ENCODE measurements around the gene SYT7.

SYT7 gene

DNA sequence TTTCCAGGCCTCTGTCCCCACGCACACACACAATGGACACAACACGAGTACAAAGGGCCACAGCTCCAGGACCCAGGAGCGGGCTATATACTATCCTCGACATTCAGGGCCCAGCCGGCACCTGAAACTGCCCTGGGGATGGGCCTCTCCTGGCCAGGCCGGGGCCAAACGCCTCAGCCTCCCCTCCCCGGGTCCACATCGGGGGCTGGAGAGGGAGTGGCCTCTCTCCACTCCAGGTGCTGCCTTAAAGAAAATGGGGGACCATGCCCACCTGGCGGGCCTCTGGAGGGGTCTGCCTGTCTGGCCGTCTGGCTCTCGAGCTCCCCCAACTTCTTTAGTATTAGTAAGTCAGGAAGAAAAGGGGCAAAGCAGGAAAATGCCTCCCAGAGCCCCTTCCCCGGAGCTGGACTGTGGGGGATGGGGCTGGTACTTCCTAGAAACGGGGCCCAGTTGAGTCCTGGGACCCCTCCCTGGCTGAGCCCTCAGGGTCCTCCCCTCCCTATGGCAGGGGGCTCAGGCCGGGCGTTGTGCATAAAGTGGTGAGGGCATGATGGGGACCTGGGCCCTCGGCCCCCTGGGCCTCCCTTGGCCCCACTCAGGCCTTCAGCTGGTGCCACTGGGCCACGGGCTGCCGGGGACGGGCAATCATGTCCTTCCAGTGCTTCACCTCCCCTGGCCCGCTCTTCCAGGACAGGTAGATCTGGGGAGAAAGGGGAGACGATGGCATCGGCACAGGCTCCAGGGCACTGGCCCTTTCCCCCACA, 62.7 kb downstream of the SYT7 start:
- DNase-seq (ENCODE audit: low spot score) (no peak), FAIRE-seq (no peak)

GRCh38 chr11:61516675-61517572, 64.0 kb downstream of the SYT7 start:
- no peak for FAIRE-seq

GRCh38 chr11:61516191-61516590, 64.7 kb downstream of the SYT7 start:
- no peak for DNase-seq (ENCODE audit: low spot score)
- FAIRE-seq = no peak

More at GRCh38 chr11:61516675-61517572, 64.0 kb downstream of the SYT7 start:
- no peak for DNase-seq (ENCODE audit: low spot score)

GRCh38 chr11:61515686-61516085, 65.2 kb downstream of the SYT7 start:
- FAIRE-seq = no peak
- no peak for DNase-seq (ENCODE audit: low spot score)

DNA sequence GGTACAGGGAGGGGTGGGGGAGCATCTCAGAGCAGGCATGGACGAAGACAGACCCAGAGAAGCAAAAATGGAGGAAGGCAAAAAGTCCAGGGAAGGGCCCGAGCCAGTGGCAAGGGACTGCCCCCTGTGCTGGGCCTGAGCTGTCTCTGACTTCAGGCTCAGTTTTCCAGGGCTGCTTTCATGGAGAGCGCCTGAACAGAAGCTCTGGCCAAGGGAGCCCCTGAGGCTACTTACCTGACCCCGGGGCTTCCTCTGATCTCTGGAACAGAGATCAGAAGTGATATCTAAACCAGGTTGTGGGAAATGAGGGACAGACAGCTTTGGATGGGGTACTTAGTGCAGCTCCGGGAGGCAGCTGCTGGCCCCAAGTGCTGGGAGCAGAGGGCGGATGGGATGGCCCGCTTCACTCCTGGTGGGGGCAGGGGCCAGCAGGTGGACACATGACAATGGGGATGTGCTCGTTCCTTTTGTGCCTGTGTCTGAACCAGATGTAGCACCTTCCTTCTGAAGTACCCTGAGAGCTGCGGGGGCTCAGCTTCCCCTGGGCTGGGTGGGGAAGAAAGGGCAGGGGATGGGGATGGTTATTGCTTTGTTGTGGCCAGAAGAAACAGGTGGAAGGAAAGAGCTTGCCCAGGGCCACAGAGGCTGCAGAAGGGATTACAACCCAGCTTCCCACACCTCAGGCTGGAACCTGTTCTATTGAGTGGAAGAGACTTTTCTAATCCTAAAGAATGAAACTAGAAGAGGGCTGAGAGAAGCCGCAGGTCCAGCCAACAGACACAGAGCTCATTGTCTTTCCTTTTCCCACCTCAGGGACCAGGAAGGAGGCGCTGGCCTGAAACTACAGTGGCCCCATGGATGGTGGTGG, 66.6 kb downstream of the SYT7 start:
- DNase-seq (ENCODE audit: low spot score) = no peak
- FAIRE-seq = no peak

DNA sequence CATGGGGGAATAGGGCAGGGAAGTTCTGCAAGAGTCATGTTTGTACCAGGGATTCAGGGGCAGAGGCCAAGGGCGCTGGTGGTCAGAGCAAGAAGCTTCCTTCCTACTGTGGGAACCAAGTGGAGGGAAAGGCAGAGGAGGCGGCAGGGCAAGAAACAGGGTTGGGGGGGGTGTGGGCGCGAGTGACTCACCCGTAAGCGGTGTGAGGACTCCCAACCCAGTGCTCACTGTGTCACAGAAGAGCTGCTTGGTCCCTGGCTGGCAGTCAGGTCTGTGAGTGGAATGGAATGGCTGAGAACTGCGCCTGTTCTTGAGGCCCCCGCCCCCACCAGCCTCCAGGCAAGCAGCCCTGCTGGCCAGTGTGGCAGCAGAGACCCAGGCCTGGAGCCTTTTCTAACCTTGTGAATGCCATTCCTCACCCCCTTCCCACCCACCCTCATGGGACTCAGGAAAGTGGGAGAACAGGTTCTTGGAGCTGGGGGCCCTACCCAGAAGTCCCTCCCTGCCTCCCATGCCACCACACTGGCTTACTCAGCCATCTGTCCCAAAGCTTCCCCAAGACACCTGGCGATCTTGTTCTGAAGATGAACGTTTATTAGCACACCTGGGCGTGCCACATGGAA, 67.6 kb downstream of the SYT7 start:
- DNase-seq (ENCODE audit: low spot score) (no peak), FAIRE-seq (no peak)

GRCh38 chr11:61512435-61512834, 68.4 kb downstream of the SYT7 start:
- no peak for DNase-seq (ENCODE audit: low spot score)

GRCh38 chr11:61511383-61511782, 69.5 kb downstream of the SYT7 start:
- no peak for DNase-seq (ENCODE audit: low spot score)
- FAIRE-seq = no peak

More at GRCh38 chr11:61512435-61512834, 68.4 kb downstream of the SYT7 start:
- FAIRE-seq = no peak

DNA sequence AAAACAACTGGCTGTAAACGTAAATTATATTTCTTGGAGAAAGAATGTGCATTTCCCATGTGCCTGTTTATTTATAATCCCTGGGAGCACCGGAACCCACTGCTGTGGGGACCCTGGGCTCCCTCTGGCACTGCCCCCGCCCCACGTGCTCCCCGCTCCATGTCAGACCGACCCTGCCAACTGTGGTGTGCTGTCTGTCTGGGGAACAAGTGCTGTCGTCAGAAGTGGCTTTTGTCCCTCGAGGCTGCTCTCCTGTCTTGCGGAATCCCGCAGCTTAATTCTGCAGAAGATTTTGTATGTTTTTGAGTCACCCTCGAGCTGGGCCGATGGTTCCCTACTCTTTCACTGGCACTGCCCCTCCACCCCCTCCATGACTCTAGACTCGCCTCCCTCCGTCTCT, 69.9 kb downstream of the SYT7 start:
- DNase-seq (ENCODE audit: low spot score) (no peak), FAIRE-seq (no peak)

DNA sequence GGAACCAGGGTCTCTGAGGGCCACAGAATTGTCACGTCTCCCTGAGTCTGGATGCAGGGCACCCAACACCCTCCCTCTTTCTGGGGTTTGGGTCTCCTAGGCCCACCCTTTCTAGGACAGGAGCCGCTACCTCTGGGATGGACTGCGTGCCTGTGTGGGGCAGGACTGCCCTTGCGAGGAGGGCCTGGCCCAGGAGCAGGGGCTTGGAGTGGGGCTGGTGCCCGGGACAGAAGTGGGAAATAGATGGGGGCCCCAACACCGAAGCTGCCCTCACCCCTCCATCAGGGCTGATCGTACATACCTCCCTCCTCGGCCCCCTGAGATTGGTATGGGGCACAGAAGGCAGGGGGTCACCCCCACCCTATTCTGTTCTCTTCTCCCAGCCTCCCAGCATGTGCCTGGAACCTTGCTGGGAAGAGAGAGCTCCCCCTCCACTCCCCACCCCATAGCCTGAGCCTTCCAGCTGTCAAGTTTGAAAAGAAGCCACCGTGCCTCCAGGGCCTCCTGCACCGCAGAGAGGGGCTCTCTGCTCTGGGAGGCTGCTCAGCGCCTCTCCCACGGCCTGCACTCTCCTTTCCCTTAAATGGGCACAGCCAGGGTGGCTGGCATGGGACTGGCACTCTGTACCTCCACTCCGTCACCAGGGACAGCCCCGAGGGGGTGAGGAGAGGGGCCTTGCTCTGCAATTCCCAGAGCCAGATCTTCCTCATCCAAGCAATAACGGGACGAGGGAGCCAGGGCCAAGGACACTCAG, 70.5 kb downstream of the SYT7 start:
- FAIRE-seq (no peak), DNase-seq (ENCODE audit: low spot score) (no peak)

DNA sequence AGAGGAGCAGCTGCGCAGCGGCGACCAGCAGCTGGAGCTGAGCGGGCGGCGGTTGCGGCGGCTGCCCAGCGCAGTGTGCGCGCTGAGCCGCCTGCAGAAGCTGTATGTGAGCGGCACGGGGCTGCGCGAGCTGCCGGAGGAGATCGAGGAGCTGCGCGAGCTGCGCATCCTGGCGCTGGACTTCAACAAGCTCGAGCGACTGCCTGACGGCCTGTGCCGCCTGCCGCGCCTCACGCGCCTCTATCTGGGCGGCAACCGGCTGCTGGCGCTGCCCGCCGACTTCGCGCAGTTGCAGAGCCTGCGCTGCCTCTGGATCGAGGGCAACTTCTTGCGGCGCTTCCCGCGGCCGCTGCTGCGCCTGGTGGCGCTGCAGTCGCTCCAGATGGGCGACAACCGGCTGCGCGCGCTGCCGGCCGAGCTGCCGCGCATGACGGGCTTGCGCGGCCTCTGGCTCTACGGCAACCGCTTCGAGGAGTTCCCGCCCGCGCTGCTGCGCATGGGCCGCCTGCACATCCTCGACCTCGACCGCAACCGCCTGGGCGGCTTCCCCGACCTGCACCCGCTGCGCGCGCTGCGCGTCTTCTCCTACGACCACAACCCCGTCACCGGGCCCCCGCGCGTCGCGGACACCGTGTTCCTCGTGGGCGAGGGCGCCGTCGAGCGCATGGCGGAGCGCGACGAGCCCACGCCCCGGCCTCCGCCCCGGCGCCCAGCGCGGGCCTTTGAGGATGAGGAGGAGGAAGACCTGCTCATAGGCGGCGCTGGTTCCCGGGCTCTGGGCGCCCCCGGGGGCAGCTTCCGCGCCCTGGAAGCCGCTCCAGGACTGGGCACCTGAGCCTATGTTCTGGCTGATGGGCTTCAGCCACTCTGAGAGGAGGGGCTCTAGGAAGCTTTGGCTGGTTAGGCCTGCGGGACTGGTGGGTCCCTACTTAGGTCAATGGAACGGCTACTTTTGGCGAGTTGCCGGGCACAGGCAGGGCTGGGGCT, 71.5 kb downstream of the SYT7 start:
- DNase-seq (ENCODE audit: low spot score) (no peak), FAIRE-seq (no peak)

- no peak for DNase-seq (ENCODE audit: low spot score)
These were observed 72.7 kb downstream of the SYT7 start, which contains the start of gene LRRC10B for GRCh38 chr11:61507962-61508861. Gene LRRC10B (plus strand): TSS chr11:61508749. CDS start chr11:61508999, 250 bp downstream.

DNA sequence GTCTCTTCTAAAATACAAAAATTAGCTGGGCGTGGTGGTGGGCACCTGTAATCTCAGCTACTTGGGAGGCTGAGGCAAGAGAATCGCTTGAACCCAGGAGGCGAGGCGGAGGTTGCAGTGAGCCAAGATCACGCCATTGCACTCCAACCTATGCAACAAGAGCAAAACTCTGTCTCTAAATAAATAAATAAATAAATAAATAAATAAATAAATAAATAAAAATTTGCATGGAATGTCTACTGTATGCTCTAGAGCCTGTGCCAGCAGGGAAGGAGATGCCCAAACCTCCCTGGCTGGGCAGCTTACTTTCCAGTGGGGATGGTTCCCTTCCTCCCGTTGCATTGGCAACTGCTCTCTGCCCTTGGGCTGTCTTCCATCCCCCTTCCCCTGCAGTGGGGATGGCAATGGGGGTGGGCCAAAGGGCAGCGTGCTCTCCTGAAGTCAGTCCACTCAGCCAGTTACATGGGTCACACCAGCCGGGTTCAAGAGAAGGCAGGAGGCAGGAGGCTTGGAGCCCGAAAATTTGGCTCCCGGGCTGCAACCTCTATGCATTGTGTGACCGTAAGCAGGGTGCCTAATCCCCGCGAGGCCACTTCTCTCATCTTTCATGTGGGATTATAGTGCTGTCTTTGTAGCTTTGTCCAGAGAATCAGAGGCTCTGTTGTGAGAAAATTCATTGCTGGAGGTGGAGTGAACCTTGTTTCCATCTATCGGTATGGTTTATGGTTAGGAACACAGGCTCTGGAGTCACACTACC, 73.7 kb downstream of the SYT7 start:
- FAIRE-seq (no peak), DNase-seq (ENCODE audit: low spot score) (no peak)

More at GRCh38 chr11:61507962-61508861, 72.7 kb downstream of the SYT7 start, which contains the start of gene LRRC10B:
- FAIRE-seq = no peak

GRCh38 chr11:61505640-61506155, 75.2 kb downstream of the SYT7 start:
- DNase-seq (ENCODE audit: low spot score) (peak; percentile 8), FAIRE-seq (no peak)

- FAIRE-seq (no peak), DNase-seq (ENCODE audit: low spot score) (no peak)
These were observed 75.8 kb downstream of the SYT7 start for GRCh38 chr11:61505106-61505505.

GRCh38 chr11:61503135-61503770, 77.6 kb downstream of the SYT7 start:
- DNase-seq (ENCODE audit: low spot score) = no peak

More at GRCh38 chr11:61503135-61503770, 77.6 kb downstream of the SYT7 start:
- FAIRE-seq = no peak
